Stimulated activated CD8-positive, alpha-beta memory T cell treated with anti-CD3 and anti-CD28 coated beads, Interleukin-7, amount 100 ng/mL, for 4 hours (primary cell): ENCODE results near the gene MMADHC.
"Not testable (repeated sequence)": the region's sequence is repeated elsewhere in the genome, so short reads cannot be mapped to it uniquely, and the experiment has no call there.

ENCODE experiments used
- DNase-seq, 2 donors: peaks; one replicate each; pipeline ENCODE4 v3.0.0-alpha.2; 2020; ENCODE audit warnings: low read depth in 2 of 2

The MMADHC gene

GRCh38 chr2:149595056-149595963, 7.7 kb upstream of the MMADHC start:
- DNase-seq, result no peak

- no peak for DNase-seq
Measured at GRCh38 chr2:149594411-149594810, 6.8 kb upstream of the MMADHC start.

GRCh38 chr2:149587950-149588487, 444 bp upstream of the MMADHC start:
- DNase-seq, result no peak

GRCh38 chr2:149586898-149587219, 716 bp downstream of the MMADHC start:
- no peak for DNase-seq

- no peak for DNase-seq
Measured at GRCh38 chr2:149586063-149586462, 1.5 kb downstream of the MMADHC start.

- no peak for DNase-seq
Measured at GRCh38 chr2:149585166-149585885, 2.2 kb downstream of the MMADHC start.

GRCh38 chr2:149579972-149580882, 7.3 kb downstream of the MMADHC start:
- no peak for DNase-seq

GRCh38 chr2:149577269-149577668, 10.3 kb downstream of the MMADHC start:
- no peak for DNase-seq

- no peak for DNase-seq
Measured at GRCh38 chr2:149575752-149576151, 11.8 kb downstream of the MMADHC start.

GRCh38 chr2:149575277-149575676, 12.3 kb downstream of the MMADHC start:
- DNase-seq, result no peak

- DNase-seq, result no peak
Measured at GRCh38 chr2:149573760-149574159, 13.8 kb downstream of the MMADHC start.

- no peak for DNase-seq
Measured at GRCh38 chr2:149572102-149572953, 15.2 kb downstream of the MMADHC start.

- no peak for DNase-seq
Measured at GRCh38 chr2:149568138-149568537, 19.4 kb downstream of the MMADHC start.

- DNase-seq, result no peak
Measured at GRCh38 chr2:149566652-149567051, 20.9 kb downstream of the MMADHC start.

- not testable (repeated sequence) for DNase-seq
Measured at GRCh38 chr2:149565625-149566024, 21.9 kb downstream of the MMADHC start.

GRCh38 chr2:149564983-149565382, 22.6 kb downstream of the MMADHC start:
- DNase-seq, result no peak

GRCh38 chr2:149564097-149564496, 23.5 kb downstream of the MMADHC start:
- DNase-seq, result no peak

- DNase-seq, result no peak
Measured at GRCh38 chr2:149562324-149562723, 25.3 kb downstream of the MMADHC start.

- no peak for DNase-seq
Measured at GRCh38 chr2:149561309-149561926, 26.2 kb downstream of the MMADHC start.

GRCh38 chr2:149559341-149560068, 28.1 kb downstream of the MMADHC start:
- DNase-seq, result no peak
